Measurements from ENCODE around the gene PRSS38.

Gene PRSS38

DNA sequence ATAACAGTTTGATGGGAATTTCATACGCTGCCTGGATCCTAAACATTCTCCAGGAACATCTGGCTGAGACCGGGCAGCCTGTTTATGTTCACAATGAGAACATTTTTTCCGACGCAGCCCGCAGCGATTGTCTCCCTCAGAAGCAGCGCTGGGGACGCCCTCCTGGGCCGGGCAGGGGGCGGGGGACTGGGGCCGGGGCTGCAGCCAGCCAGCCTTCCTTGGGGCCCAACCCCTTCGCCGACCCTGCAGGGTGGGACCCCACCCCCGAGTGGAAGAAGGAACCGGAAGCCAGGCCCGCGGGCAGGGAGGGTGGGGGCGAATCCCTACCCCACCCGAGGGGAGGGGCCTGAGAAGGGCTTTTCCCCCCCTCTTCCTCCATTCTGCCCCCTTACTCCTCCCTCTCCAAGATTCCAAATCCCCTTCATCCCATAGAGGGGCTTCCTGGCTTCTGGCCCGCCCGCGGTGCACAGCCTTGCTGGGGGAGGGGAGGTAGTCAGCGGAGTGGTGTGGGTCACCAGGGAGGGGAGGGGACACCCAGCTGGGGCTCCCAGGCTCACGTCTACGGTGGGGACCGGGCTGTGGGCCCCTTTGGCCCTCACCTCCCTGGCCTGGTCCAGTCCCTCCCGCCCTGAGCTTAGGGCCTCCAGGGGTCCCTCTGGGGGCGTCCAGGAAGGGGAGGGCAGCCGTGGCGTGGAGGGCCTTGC lies 71.7 kb downstream of the PRSS38 start:
- peak; percentile 35 to 37 for DNase-seq

DNA sequence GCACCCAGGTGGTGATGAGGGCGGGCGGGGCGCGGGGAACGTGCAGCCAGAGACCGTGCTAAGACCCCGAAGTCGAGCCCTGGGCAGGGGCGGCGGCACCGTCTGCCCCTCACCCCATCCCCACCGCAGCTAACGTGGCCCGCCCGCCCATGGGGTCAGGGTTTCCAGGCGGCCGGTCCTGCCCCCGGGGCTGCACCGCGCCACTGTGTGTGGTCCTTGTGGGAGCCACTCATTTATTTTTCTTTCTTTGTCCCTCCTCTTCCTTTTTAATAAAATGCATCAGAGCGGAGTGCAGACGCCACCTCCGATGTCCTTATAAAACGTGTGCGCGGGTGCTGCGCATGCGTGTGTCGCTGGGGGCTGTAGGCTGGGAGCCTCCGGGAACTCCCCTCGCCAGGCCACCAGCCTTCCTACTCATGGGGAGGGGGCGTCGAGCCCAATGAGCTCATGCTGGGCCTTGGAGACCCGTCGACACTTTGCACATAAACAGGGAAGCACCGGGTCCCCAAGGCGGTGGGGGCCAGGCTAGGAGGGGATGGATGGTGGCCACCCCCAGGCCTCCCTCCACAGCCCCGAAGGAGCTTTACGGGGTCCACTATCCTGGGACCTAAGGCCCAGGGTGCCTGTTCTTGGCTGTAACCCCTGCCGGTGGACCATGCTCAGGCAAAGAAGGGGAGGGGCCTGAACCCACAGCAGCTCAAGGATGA lies 72.4 kb downstream of the PRSS38 start:
- DNase-seq = peak; percentile 28 to 29

DNA sequence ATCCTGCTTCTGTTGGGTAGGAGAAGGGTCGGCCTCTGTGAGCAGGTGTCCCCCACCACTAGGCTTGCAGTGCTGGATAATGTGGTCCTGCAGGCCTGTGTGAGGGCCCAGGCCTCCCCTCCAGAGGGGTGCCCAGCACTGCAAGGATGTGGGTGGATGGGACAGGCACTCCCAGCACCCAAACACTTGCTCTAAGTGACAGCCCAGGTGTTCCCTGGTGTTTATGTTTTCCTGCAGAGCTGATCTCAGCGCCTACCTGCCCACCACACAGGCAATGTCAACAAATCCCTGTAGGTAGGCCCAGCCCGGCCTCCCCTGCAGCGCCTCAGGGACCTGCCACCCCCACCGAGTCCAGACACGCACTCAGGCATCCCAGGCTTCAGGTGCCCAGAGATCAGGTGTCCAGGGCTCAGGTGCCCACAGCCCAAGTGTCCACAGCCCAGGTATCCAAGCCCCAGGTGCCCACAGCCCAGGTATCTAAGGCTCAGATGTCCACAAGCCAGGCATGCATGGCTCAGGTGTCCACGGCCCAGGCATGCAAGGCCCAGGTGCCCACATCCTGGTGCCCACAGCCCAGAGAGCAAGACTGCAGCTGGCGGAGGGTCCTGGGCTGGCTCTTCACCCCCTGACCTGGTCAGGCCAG lies 73.0 kb downstream of the PRSS38 start:
- peak in 1 of 2 experiments; percentile 17 for DNase-seq

DNA sequence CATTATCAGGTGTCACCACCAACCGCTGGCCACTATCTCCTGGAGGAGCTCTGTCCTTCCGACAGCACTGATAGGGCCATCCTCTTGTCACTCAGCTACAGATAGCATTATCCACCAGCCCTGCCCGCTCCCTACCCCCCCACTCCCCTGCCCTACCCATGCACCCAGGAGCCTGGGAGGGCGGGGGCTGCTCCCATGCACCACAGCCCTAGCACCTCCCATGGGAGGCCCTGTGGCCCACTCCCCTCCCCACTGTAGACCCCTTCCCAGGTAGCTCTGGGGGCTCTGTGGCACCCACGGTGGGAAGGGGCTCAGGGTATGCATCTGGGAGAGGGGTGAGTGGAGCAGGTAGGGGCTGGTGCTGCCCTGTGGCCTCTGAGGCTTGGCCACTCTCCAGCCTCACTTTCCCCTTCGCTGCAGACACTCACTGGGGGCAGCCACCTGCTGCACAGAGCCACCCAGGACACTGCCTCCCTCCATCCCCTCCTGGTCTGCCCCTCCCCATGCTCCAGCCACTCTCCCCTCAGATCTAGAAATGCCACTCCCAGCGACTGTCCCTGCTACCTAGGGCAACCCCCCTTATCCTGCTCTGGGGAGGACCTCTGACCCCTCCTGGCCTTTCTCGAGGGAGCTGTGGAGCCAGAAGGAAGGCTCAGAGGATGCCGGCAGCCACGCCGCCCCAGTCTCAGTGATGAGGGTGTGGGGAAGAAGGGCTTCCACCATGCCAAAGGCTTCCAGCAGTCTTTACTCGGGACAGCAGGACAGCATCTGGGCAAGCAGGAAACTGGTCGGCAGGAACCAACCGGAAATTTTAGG lies 73.8 kb downstream of the PRSS38 start:
- DNase-seq = peak; percentile 12 to 16

DNA sequence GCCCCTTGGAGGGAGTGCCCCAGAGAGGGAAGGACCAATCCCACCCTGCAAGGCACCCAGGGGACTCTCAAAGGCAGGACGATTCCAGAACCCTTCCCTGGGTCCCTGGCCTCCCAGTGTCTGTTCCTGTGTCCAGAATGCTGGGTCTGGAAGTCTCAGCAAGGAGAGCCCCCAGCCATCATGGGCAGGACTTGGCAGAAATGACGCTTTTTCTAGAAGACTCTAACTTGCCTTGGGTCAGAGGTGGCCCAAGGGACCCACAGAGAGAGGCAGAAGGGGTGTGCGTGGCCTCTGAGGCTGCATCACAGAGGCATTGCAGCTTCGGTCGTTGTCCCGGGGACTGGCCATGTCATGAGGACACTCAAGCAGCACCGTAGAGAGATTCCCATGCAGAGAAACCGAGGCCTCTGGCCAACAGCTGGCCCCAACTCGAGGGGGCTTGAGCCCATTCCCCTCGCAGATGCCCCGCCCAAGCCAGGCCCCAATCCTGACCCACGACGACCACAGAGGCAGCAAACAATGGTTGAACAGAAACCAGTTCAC lies 74.5 kb downstream of the PRSS38 start:
- DNase-seq = peak in 1 of 2 experiments; percentile 12

DNA sequence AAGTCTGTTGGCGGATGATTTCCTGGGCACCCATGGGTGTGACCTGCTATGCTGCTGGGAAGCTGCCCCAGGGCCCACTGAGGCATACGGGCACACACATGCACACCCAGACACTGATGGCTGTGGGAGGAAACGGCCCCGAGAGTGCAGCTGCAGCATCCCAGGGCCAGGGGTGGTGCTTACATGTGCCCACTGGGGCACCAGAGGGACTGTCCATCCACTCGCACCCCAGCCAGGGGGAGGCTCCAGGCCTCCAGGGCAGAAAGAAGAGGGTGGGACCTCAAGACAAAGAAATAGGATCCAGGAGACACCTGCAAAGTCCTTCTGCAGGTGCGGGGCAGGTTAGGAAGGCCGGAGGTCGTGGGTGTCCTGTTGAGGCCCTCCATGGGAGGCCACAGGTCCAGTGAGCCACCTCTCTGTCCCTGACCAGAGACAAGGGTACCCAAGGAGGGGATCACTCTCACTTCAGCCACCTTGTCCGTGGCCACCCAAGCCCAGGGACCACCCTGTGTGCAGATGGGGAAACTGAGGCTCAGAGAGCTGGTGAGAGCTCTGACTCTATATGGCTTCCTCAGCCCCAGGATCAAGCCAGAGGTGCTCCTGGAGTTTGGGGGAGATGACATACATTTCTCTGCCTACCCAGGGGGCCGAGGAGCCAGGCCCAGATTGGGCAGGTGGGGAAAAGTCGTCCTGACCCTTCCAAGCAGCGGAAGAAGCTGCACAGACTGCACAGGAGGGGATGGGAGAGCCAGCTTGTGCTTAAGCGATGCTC lies 75.2 kb downstream of the PRSS38 start:
- DNase-seq = peak; percentile 12 to 16

DNA sequence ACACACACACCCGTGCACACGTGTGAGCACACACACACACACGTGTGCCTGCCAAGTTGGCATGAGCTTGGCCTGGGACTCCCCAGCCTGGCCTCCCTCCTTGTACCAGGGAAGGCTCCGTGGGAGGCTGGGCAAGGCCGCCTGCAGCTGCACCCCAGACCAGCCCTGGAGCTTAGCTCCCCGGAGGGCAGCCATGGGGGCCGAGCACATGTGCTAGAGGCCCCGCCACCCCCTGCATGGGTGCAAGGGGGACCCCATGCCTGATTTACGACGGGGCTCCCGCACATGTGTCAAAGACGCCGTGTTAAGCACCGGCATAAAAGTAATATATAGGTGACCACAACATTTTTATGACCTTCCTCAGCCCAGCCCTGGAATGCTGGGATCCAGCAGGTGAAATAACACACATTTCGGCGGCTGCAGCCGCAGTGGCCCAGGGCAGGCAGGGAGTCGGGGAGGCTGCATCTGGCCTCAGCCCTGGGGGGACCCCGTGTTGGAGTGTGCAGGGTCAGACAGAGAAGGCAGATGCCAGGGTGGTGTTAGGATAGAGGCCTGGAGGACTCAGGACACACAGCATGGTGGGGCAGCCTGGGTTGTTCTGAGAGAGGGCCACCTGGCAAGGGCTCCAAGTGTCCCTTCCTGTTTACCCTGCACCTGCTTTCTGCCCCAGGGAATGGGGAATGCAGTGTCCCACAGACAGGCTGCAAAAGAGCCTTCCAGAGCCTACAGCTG lies 75.9 kb downstream of the PRSS38 start:
- peak in 1 of 2 experiments; percentile 7 for DNase-seq

DNA sequence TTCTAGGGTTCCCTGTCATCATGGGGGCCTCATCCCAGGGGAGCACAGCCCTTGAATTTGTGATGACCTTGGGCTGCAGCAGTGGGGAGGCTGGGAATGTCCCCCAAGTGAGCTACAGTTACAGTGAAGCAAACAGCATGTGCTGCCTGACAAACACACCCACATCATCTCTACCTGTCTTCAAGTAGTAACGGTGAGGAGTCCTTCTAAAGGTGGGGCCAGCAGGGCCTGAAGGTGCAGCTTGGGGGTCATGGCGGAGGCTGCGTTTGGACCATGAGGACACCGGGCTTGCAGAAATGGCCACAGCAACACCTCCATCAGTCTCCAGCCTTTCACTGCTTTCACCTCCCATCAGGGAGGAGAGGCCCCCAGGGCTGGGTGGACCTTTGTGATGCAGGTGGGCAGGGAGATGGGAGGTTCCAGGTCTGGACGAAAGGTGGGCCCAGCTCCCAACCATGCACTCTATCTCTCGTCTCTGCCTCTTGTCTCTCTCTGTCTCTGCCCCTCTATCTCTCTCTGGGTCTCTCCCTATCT lies 76.5 kb downstream of the PRSS38 start:
- peak; percentile 9 to 11 for DNase-seq

DNA sequence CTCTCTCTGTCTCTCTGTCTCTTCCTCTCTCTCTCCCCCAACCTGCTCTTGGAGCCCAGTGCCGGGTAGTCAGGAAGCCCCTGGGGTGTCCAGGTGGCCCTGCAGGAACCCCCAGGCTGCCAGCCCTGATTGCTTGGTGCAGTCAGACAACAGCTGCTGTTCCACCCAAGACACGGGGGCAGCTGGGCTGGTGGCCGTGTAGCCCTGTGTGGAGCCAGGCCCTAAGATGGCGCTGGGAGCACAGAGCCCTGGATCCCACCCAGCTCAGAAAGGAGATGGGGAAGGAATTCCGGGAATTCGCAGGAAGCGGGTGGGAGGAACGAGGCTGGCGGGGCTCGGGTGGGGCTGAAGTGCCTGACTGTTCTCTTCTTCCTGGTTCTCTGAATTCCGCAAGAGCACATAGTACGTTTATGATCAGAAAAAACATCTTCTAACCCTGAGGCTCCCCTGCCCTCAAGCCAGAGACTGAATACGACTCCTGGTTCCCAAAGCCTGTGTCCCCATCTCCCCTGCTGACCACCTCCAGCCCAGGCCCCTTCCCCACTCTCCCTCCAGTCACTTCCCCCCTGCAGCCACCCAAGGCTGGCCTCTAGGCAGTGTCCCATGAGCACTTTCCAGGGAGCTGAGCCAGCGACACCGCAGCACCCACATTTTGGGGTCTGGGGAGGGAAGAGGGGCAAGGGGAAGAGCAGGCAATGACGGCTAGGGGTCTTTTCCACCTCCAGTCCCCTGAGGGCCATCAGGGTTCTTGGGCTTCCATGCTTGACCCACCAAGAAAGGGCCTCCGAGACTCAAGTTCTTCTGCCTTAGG lies 77.2 kb downstream of the PRSS38 start:
- peak in 1 of 2 experiments; percentile 15 for DNase-seq

DNA sequence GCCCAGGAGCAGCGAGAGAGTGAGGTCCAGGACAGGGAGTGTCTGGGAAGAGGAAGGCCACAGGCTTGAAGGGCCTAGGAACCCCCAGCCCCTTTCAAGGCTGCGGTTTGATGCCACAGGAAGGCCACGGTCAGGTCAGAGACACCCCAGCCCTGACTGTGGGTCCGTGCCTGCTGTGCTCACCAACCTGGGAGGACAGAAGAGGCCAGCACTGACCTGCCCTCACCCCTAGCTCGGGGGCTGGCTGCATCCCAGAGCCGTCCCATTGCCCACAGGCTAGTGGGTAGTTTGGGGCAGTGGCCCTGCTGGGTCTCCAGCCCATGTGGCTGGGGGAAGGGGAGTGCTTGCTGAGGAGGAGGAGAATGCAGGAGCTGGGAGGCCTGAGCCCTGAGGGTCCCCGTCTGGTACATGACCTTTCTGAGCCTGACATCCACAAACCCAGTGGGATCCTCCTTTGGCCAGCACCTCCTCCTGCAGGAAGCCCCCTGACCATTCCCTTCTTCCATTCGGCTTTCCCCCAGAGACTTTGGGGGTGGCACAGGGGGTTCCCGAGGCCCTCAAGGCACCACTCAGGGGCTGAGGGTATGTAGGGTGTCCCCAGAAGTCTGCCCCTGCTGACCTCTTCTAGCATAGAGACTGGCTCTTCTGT lies 77.9 kb downstream of the PRSS38 start:
- peak in 1 of 2 experiments; percentile 14 for DNase-seq

DNA sequence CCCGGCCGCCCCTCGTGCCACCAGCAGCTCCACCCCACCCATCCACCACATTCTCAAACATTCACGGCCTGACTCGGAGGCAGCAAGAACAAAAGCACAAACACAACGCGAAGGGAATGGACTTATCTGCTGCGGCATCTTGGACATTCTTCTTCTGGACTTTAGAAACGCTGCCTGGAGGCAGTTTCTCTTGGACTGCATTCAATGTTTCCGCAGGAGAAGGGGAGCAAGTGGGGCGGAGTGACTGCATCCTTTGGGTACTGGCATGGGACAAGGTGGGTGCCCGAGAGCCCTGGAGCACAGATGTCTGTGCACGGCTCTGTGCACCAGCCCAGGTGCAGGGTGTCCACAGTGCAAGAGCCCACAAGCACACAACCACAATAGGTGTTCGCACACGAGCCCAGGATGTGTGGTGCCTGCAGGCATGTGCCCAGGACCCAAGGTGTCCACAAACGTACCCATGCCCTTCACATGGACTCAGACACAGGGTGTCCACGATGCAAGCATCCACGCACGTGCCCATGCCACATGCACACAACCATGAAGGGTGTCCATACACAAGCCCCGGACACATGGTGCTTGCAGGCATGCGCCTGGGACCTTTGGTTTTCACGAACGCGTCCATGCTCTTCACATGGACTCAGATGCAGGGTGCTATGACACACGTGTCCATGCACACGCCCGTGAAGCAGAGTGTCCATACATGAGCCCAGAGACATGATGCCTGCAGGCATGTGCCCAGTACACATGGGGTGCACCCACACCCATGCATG lies 78.7 kb downstream of the PRSS38 start:
- peak; percentile 9 to 11 for DNase-seq

DNA sequence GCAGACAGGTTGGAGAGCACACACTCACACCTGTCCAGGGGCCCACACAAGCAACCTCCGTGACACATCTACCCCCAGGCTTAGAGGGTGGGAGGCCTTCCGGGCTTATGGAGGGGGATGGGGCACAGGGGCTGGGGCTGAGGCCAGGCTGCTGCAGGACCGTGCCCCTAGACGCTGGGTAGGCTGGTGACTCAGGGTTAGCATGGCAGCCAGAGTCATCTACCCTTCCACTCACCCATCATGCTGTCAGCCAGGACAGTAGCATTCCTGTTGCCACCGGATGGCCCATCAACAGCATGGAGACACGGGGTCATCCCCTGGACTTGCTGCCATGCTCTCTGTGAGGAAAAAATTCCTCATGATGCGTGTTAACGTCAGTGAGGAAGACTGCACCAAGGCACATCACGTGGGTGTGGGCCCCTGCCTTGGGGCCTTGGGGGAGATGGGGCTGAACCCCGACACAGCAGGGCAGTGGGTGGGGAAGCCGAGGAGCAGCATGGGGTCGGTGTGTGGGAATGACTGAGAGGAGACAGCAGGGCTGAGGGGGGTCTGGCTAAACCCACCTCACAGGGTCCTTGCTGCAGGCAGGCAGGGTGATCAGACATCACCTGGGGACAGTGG lies 79.5 kb downstream of the PRSS38 start:
- DNase-seq = peak; percentile 7 to 13
